ENCODE data around the gene KBTBD13. TPM values are rescaled to one million over a fixed set of nuclear protein-coding genes. Genes with fewer than 3 reads are reported as not detected.

KBTBD13 gene
- total RNA-seq, 1 experiment from 2014 or later, result not detected

DNA sequence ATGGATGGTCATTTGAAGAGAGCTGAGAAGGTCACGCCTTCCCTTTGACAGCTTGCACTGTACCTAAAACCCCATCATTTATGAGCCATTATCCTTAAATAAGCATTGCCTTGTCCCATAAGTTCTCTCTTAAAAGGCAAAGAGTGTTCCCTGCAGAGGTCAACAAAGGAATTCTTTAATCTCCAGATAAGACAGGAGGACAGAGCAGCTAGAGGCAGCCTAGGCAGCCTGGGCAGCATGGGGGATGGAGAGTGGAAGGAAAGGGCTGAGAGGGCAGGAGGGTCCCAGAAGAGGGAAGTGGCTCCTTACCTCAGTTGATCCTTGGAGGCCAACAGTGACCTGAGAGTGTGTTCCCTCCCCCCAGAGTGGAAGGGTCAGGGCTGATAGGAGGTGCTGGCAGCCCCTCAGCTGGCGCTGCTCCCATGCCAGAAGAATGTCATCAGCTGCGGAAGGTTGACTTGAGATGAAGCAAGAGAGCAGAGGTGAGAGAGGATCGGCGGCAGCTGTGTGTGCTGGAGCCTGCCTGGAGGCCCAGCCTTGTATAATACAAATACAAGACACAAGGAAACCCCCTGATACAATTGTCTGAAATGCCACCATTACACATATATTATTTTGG, 12.8 kb downstream of the KBTBD13 start:
- in situ Hi-C loops (cut with HindIII; ENCODE audit: low pct_unique_long_range_greater_than_20kb, low sequenced_read_pairs) (no loop called here), intact Hi-C loops (cut with micrococcal nuclease; ENCODE audit: unreplicated experiment) (no loop called here)
- ChIA-PET POLR2A (interaction anchor here (0.6 kb wide), 1 partner anchor 278 kb away, joined by 3 read pairs; no protein-coding TSS in a partner anchor), CTCF (no interaction called here)
- DNase-seq (ENCODE audit: low read depth, low spot score) (no peak), ATAC-seq (no peak)
- H3K4me1 ChIP-seq (ENCODE audit: control insufficient read depth, insufficient read depth, low read length), result peaks cover 13% of the 10 kb centered on the region
- H3K4me3 ChIP-seq (ENCODE audit: low read depth in 2 of 2, low read length in 2 of 2), result no peak overlapping the region
- H3K27me3 ChIP-seq (ENCODE audit: control insufficient read depth, insufficient read depth, low read length), result no peaks in the 10 kb centered on the region
- BruUV-seq (replicated peaks), result no TSS peak
- no peaks in the 10 kb centered on the region for H3K36me3 ChIP-seq (ENCODE audit: control insufficient read depth, insufficient read depth, low read length)
- no peak overlapping the region for H3K27ac ChIP-seq (ENCODE audit: low read length)
- H3K9me3 ChIP-seq (ENCODE audit: control insufficient read depth, insufficient read depth, low read depth, low read length), result no peaks in the 10 kb centered on the region
- TF ChIP-seq CTCF (IDR thresholded peaks at IDR 0.05) (no peak), SIN3A (IDR thresholded peaks at IDR 0.05; ENCODE audit: borderline replicate concordance, insufficient read depth, low read depth, low read length) (no peak), POLR2AphosphoS5 (IDR thresholded peaks at IDR 0.05; ENCODE audit: low read depth, low read length) (no peak), REST (IDR thresholded peaks at IDR 0.05; ENCODE audit: insufficient read depth in 1 of 2, low read depth in 2 of 2, low read length in 1 of 2) (no peak), TCF7L2 (IDR thresholded peaks at IDR 0.05; ENCODE audit: low read depth, low read length) (no peak)

DNA sequence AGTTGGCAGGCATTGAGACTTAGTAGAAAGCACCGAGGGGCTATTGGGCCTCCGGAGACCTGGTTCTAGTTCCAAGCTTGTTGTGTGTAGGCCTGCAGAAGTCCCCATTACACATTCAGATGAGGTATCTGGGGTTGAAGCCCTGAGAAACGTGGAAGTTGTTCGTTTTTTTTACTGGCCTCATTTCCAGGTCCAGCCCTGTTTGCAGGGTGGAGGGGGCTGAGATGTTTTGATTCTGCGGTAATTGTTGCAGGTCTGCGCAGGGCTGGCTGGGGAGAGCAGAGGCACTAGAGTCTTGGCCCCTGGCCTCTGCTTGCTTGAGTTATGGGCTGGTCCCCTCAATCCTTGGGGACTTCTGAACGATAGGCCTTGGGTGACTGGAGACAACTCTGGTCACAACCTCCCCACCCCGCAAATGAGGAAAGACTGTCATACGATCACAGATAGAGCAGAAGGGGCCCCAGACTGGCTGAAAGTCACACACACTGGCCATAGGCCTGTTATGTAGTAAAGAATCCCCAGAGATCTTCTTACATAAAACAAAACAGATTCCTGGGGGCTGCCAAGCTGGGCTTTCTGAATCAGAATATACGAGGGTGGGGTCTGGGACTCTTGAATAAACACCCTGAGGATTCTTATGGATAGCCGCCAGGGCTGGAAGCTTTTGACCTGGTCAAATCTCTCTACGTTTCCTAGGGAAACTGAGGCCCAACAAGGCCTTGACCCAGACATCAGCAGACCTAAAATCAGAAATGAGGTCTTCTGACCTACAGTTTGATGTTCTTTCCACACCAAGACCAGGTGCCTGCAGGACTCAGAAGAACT, 15.6 kb downstream of the KBTBD13 start:
- no peak for TF ChIP-seq POLR2AphosphoS5 (IDR thresholded peaks at IDR 0.05; ENCODE audit: low read depth, low read length)
- no peak for TF ChIP-seq REST (IDR thresholded peaks at IDR 0.05; ENCODE audit: insufficient read depth in 1 of 2, low read depth in 2 of 2, low read length in 1 of 2)
- no peak for TF ChIP-seq TCF7L2 (IDR thresholded peaks at IDR 0.05; ENCODE audit: low read depth, low read length)
- no peak for TF ChIP-seq SIN3A (IDR thresholded peaks at IDR 0.05; ENCODE audit: borderline replicate concordance, insufficient read depth, low read depth, low read length)
- no peak for TF ChIP-seq CTCF (IDR thresholded peaks at IDR 0.05)
- no peak overlapping the region for H3K4me3 ChIP-seq (ENCODE audit: low read depth in 2 of 2, low read length in 2 of 2)
- H3K36me3 ChIP-seq (ENCODE audit: control insufficient read depth, insufficient read depth, low read length), result no peaks in the 10 kb centered on the region
- intact Hi-C loops (cut with micrococcal nuclease; ENCODE audit: unreplicated experiment), result no loop called here
- no peak overlapping the region for H3K27ac ChIP-seq (ENCODE audit: low read length)
- DNase-seq (ENCODE audit: low read depth, low spot score) (no peak), ATAC-seq (no peak)
- POLR2A ChIA-PET, result no interaction called here
- CTCF ChIA-PET, result no interaction called here
- no peaks in the 10 kb centered on the region for H3K27me3 ChIP-seq (ENCODE audit: control insufficient read depth, insufficient read depth, low read length)
- H3K9me3 ChIP-seq (ENCODE audit: control insufficient read depth, insufficient read depth, low read depth, low read length), result no peaks in the 10 kb centered on the region
- no TSS peak for BruUV-seq (replicated peaks)
- in situ Hi-C loops (cut with HindIII; ENCODE audit: low pct_unique_long_range_greater_than_20kb, low sequenced_read_pairs), result no loop called here
- peaks cover 10% of the 10 kb centered on the region for H3K4me1 ChIP-seq (ENCODE audit: control insufficient read depth, insufficient read depth, low read length)

Data from Panc1 (cell line).